Measurements from ENCODE around the gene RGL2. TPM values are rescaled to one million over a fixed set of nuclear protein-coding genes. Genes with fewer than 3 reads are reported as not detected.
A peak's percentile ranks its signal among the peaks of the same experiment; 100 is the strongest.

Gene RGL2
- total RNA-seq, 1 donor from 2014 or later, result 117 TPM

DNA sequence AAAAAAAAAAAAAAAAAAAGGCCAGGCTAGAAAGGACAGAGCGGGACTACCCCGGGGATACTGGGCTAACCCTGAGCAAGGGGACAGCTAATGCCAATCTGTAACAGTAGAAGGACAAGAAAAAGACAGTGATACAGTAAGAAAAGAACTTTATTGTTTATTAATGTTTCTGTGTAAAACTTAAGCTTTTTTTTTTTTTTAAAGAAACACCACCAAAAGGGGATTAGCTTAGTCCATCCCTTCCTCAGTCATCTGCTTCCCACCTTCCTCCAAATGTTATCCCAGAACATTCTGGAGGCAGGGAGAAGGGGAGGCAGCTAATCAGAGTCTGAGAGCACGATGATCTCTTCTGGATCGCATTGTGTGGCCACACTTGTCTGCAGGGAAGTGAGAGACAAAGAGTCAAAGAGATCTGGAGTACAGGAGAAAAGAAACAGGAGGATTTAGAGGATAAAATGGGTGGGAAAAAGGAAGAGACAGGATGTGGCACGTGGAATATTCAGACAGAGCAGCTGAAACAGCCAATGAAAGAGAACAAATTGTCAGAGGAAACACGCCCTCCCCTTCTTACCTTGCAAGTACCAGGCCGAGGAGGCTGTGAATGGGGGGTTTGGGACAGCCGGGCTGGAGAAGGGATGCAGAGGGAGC is 19.8 kb upstream of the RGL2 start:
- no peaks in the 10 kb centered on the region for H3K9me3 ChIP-seq
- H3K27ac ChIP-seq, result peak overlapping the region; percentile 84
- DNase-seq (no peak), ATAC-seq (no peak)
- intact Hi-C loops (cut with DNase I), result no loop called here
- peaks cover 69% of the 10 kb centered on the region for H3K4me1 ChIP-seq
- peaks cover 33% of the 10 kb centered on the region for H3K36me3 ChIP-seq
- no peaks in the 10 kb centered on the region for H3K27me3 ChIP-seq (ENCODE audit: low read depth)
- H3K4me3 ChIP-seq, result peak overlapping the region; percentile 64
- TF ChIP-seq, protein P1, sequence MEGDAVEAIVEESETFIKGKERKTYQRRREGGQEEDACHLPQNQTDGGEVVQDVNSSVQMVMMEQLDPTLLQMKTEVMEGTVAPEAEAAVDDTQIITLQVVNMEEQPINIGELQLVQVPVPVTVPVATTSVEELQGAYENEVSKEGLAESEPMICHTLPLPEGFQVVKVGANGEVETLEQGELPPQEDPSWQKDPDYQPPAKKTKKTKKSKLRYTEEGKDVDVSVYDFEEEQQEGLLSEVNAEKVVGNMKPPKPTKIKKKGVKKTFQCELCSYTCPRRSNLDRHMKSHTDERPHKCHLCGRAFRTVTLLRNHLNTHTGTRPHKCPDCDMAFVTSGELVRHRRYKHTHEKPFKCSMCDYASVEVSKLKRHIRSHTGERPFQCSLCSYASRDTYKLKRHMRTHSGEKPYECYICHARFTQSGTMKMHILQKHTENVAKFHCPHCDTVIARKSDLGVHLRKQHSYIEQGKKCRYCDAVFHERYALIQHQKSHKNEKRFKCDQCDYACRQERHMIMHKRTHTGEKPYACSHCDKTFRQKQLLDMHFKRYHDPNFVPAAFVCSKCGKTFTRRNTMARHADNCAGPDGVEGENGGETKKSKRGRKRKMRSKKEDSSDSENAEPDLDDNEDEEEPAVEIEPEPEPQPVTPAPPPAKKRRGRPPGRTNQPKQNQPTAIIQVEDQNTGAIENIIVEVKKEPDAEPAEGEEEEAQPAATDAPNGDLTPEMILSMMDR (IDR thresholded peaks at IDR 0.05), result no peak

DNA sequence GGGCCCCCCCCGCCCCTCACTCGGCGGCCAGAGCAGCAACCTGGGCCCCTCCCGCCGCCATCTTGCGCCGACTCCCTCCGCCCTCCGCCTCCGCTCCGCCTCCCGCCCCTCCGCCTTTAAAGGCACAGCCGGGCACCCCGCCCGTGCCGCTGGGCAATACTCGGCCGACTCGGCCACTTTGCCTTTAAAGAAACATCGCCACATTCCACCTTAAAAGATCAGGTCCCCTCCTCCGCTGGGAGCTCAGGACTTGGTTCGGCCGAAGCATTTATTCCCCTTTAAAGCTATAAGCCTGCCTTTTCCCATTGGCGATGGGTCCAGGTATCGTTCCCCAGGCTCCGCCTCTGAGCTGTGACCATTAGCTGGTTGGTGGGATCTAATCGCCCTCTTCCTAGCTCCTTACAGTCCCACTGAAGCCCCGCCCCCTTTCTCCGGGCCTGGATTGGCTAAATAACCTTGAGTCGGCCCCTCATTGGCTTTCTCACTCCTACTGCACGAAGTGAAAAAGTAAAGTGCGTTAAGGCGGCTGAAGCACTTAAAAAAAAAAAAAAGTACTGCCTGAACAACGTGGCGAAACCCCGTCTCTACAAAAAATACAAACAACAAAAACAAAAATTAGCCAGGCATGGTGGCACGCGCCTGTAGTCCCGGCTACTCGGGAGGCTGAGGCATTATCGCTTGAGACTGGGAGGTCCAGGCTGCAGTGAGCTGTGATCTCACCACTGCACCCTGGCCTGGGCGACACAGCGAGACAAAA is 19.1 kb upstream of the RGL2 start, which contains the start of gene ZBTB22:
TSS of gene ZBTB22 (minus strand) at position 76 of the 757 bp plus-strand sequence. CDS start 828 bp downstream, outside the sequence.
- intact Hi-C loops (cut with DNase I), result no loop called here
- peaks cover 68% of the 10 kb centered on the region for H3K4me1 ChIP-seq
- H3K36me3 ChIP-seq, result peaks cover 33% of the 10 kb centered on the region
- DNase-seq, result peak; percentile 100
- peak; percentile 80 to 86 for ATAC-seq
- TF ChIP-seq, protein P1 (IDR thresholded peaks at IDR 0.05), result no peak
- H3K4me3 ChIP-seq, result peak within 1 kb of the TSS; percentile 64
- no peaks in the 10 kb centered on the region for H3K27me3 ChIP-seq (ENCODE audit: low read depth)
- H3K9me3 ChIP-seq, result no peaks in the 10 kb centered on the region
- H3K27ac ChIP-seq, result peak within 1 kb of the TSS; percentile 84

DNA sequence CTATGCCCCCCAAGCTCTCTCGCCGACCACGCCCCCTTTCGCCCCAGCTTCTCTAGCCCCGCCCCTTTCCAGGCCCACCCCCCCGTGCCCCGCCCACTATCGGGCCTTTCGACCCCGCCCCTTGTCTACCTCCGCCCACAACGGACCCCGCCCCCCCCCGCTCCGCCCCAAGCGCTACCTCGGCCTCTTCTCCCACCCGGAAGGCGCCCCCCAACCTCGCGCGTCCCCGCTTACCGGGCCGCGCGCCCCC is 18.6 kb upstream of the RGL2 start:
- Histone ChIP-seq H3K36me3 (peaks cover 33% of the 10 kb centered on the region), H3K27me3 (ENCODE audit: low read depth) (no peaks in the 10 kb centered on the region), H3K9me3 (no peaks in the 10 kb centered on the region), H3K27ac (peak overlapping the region; percentile 84), H3K4me3 (peak overlapping the region; percentile 64), H3K4me1 (peaks cover 70% of the 10 kb centered on the region)
- DNase-seq (no peak), ATAC-seq (peak; percentile 1 to 4)
- intact Hi-C loops (cut with DNase I), result no loop called here
- TF ChIP-seq, protein P1 (IDR thresholded peaks at IDR 0.05), result no peak

DNA sequence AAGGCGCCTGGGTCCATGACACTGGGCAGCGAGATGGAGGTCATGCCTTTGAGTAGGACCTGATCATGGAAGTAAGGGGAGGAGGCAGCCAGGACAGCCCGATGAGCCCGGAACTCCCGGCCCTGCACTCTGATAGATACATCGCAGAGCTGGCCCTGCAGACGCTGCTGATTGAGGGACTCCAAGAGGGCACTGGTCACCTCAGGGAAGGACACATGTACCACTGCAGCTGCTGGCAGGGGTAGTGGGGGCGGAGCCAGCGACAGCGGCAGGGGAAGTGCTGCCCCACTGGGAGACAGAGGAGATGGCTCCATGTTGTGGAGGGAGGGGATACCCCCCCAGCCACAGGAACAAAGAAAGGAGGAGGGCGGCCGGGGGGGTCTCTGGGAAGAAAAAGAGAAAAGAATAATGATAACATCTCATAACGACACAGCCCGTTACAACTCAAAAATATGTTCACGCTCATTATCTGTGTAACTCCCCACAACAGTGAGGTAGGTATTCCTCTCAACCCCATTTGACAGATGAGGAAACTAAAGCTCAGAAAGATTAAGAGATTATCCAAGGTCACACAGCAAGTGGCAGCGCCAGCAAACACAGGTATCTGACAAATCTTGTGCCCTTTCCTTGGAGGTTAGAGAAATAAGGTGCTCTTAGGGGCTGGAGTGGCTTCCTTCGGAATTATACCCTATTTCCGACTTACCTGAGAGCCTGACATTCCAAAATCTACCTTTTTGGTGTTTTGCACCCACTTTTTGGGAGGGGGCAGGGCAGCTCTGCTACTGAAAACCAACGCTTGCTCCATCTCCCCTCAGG is 18.1 kb upstream of the RGL2 start:
- H3K27ac ChIP-seq, result peak overlapping the region; percentile 24
- intact Hi-C loops (cut with DNase I), result no loop called here
- H3K36me3 ChIP-seq, result peaks cover 33% of the 10 kb centered on the region
- H3K4me1 ChIP-seq, result peaks cover 70% of the 10 kb centered on the region
- peak overlapping the region; percentile 64 for H3K4me3 ChIP-seq
- TF ChIP-seq, protein P1 (IDR thresholded peaks at IDR 0.05), result no peak
- no peaks in the 10 kb centered on the region for H3K9me3 ChIP-seq
- no peak for ATAC-seq
- no peak for DNase-seq
- H3K27me3 ChIP-seq (ENCODE audit: low read depth), result no peaks in the 10 kb centered on the region

DNA sequence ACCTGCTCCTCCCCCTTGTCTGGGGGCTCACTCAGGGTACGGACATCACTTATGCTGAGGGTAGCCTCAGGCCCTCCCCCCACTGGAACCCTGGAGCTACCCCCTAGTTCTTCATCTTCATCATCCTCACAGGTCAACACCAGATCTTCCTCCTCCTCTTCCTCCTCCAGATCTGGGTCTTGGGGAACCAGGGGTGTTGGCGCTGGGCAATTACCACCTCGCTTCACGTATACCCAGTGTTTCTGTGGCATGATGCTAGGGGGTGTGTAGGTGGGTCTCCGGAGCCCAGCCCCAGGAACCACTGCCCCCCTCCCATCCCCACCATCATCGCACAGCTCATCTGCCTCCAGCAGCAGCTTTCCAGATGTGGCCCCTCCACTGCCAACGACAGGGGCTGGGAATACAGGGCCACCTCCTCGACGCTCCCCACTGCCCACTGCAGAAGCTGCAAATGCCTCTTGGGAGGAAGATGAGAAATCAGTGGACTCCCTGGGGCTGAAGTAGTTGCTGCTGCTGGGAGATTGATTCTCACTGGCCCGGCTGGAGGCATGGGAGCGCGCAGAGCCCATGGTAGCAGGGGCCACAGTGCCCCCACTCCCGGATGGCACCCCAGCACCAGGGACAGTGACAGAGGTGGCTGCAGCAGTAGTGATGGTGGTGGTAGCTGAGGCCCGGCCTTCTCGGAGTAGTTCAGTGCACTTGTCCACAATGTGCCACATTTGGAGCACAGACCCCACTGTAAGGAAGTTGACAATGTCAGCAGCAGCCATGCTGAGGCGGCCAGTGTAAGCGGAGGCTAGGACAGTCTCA is 17.3 kb upstream of the RGL2 start:
- Histone ChIP-seq H3K36me3 (peaks cover 36% of the 10 kb centered on the region), H3K27ac (no peak overlapping the region), H3K9me3 (no peaks in the 10 kb centered on the region), H3K4me3 (no peak overlapping the region), H3K4me1 (peaks cover 70% of the 10 kb centered on the region), H3K27me3 (ENCODE audit: low read depth) (no peaks in the 10 kb centered on the region)
- DNase-seq (no peak), ATAC-seq (no peak)
- intact Hi-C loops (cut with DNase I), result no loop called here
- TF ChIP-seq, protein P1 (IDR thresholded peaks at IDR 0.05), result no peak
